ENCODE data around the gene LCMT2. TPM values are rescaled to one million over a fixed set of nuclear protein-coding genes. Genes with fewer than 3 reads are reported as not detected.

Gene LCMT2
- total RNA-seq, 1 experiment from 2014 or later: 9.8 TPM

DNA sequence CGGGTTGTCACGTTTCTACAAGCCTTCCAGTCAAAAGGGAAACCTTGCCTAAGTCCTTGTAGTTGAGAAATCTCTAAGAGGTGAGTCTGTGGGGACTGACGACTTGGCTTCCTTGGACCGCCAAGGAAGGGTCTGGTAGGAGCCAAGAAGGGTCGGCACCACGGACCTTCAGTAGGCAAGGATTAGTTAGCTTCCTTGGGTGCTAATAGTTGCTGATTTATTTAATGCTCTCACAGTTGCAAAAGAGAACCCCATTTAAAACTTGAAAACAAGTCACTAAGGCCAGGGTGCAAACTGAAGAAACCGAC lies 361 bp upstream of the LCMT2 start:
- H3K4me3 Mint-ChIP-seq (ENCODE audit: unreplicated experiment): peak overlapping the region; percentile 90
- TSS peak; percentile 85 for BruUV-seq (replicated peaks)
- TF ChIP-seq, protein P1, sequence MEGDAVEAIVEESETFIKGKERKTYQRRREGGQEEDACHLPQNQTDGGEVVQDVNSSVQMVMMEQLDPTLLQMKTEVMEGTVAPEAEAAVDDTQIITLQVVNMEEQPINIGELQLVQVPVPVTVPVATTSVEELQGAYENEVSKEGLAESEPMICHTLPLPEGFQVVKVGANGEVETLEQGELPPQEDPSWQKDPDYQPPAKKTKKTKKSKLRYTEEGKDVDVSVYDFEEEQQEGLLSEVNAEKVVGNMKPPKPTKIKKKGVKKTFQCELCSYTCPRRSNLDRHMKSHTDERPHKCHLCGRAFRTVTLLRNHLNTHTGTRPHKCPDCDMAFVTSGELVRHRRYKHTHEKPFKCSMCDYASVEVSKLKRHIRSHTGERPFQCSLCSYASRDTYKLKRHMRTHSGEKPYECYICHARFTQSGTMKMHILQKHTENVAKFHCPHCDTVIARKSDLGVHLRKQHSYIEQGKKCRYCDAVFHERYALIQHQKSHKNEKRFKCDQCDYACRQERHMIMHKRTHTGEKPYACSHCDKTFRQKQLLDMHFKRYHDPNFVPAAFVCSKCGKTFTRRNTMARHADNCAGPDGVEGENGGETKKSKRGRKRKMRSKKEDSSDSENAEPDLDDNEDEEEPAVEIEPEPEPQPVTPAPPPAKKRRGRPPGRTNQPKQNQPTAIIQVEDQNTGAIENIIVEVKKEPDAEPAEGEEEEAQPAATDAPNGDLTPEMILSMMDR (IDR thresholded peaks at IDR 0.05; ENCODE audit: unreplicated experiment): no peak
- CTCF ChIA-PET: interaction anchor here (0.6 to 1.2 kb wide), 2 partner anchors 40 to 148 kb away, joined by 3 to 5 read pairs; partner anchors contain the start of genes TUBGCP4 and ZSCAN29
- peak overlapping the region; percentile 87 for H3K27ac Mint-ChIP-seq (ENCODE audit: low read depth, unreplicated experiment)
- H3K4me1 Mint-ChIP-seq (ENCODE audit: insufficient read depth, unreplicated experiment): peaks cover 17% of the 10 kb centered on the region
- intact Hi-C loops (cut with micrococcal nuclease): no loop called here
- DNase-seq (ENCODE audit: unreplicated experiment): no peak
- peaks cover 22% of the 10 kb centered on the region for H3K36me3 Mint-ChIP-seq (ENCODE audit: insufficient read depth, unreplicated experiment)
- POLR2A ChIA-PET: interaction anchor here (0.7 to 1.5 kb wide), 3 partner anchors 21 to 40 kb away, joined by 3 to 8 read pairs (median 4); partner anchors contain the start of genes TUBGCP4 and ZSCAN29
- H3K27me3 Mint-ChIP-seq (ENCODE audit: insufficient read depth, unreplicated experiment): no peaks in the 10 kb centered on the region
- H3K9me3 Mint-ChIP-seq (ENCODE audit: unreplicated experiment): no peaks in the 10 kb centered on the region

DNA sequence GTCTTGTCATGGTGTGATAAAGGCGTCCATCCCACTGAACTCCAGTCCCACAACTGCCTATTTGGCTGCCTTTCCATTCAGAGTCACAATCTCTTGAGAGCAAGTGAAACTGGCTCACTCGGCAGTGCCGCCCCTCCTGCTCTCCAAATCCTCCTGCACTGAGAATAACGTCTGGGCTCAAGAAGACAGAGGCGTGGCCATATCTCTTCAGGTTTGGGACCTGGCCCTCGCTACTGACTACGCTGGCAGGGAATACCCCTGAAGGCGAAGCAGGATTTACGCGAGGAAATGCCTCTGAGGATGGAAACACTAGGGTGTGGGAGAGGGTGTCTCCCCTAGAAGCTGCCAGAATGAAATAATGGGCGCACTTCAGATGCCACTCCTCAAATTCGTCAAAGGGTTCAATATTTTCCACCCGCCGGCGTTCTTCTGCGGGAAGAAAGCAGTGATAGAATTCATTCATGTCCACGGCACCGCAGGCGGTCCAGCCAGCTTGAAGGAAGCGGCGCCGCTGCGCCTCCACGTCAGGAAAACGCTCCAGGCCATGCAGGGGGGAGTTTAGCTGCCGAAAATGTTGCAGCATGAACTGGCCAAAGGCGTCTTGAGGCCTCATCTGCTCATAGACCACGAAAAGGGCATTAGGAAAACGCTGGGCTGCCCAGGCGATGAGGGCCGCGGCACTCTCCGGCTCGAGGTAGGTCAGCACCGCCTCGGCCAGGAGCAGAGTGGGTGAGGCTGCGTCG lies 985 bp downstream of the LCMT2 start:
- POLR2A ChIA-PET: interaction anchor here (0.7 to 1.2 kb wide), 7 partner anchors 10 to 1237 kb away, joined by 3 to 4 read pairs (median 3); partner anchors contain the start of genes MFAP1 and UBR1
- Mint-ChIP-seq H3K4me1 (ENCODE audit: insufficient read depth, unreplicated experiment) (peaks cover 17% of the 10 kb centered on the region), H3K9me3 (ENCODE audit: unreplicated experiment) (no peaks in the 10 kb centered on the region), H3K27me3 (ENCODE audit: insufficient read depth, unreplicated experiment) (no peaks in the 10 kb centered on the region), H3K36me3 (ENCODE audit: insufficient read depth, unreplicated experiment) (peaks cover 9% of the 10 kb centered on the region), H3K27ac (ENCODE audit: low read depth, unreplicated experiment) (peak overlapping the region; percentile 87), H3K4me3 (ENCODE audit: unreplicated experiment) (peak overlapping the region; percentile 90)
- CTCF ChIA-PET: interaction anchor here (0.7 to 0.8 kb wide), 3 partner anchors 19 to 1212 kb away, joined by 4 read pairs; partner anchors contain the start of gene TGM5
- intact Hi-C loops (cut with micrococcal nuclease): no loop called here
- DNase-seq (ENCODE audit: unreplicated experiment): no peak
- TF ChIP-seq, protein P1 (IDR thresholded peaks at IDR 0.05; ENCODE audit: unreplicated experiment): no peak
- BruUV-seq (replicated peaks): no TSS peak

- no peak overlapping the region for H3K27ac Mint-ChIP-seq (ENCODE audit: low read depth, unreplicated experiment)
- H3K4me1 Mint-ChIP-seq (ENCODE audit: insufficient read depth, unreplicated experiment): no peaks in the 10 kb centered on the region
- no peak overlapping the region for H3K4me3 Mint-ChIP-seq (ENCODE audit: unreplicated experiment)
- intact Hi-C loops (cut with micrococcal nuclease): no loop called here
- CTCF ChIA-PET: interaction anchor here (0.6 to 2.4 kb wide), 4 partner anchors 9 to 831 kb away, joined by 3 to 9 read pairs (median 4); no protein-coding TSS in a partner anchor
- peaks cover 21% of the 10 kb centered on the region for H3K27me3 Mint-ChIP-seq (ENCODE audit: insufficient read depth, unreplicated experiment)
- H3K36me3 Mint-ChIP-seq (ENCODE audit: insufficient read depth, unreplicated experiment): peaks cover 5% of the 10 kb centered on the region
- BruUV-seq (replicated peaks): no TSS peak
- TF ChIP-seq, protein P1 (IDR thresholded peaks at IDR 0.05; ENCODE audit: unreplicated experiment): no peak
- DNase-seq (ENCODE audit: unreplicated experiment): no peak
- no peaks in the 10 kb centered on the region for H3K9me3 Mint-ChIP-seq (ENCODE audit: unreplicated experiment)
- POLR2A ChIA-PET: interaction anchor here (0.7 kb wide), 1 partner anchor 22 kb away, joined by 3 read pairs; no protein-coding TSS in a partner anchor
Measured at GRCh38 chr15:43325039-43325684, 5.2 kb downstream of the LCMT2 start.

Data from MCF 10A (cell line).